GM23338 (cell line): Measurements from ENCODE around the gene MPP4. TPM values are rescaled to one million over a fixed set of nuclear protein-coding genes. Genes with fewer than 3 reads are reported as not detected.

ENCODE experiments used
- ATAC-seq: fragments of 200-7000 bp; cut with Tn5 transposase; 3 replicates; pipeline ENCODE4 v1.9.1; 2020
- DNase-seq: peaks from one replicate; pipeline ENCODE4 v3.0.0-alpha.2; 2015; ENCODE audit warnings: low spot score
- H2AFZ ChIP-seq: fragments of 200-600 bp; sonication (generic); 2 replicates; pipeline ENCODE4 v1.8.0; 2016; ENCODE audit warnings: antibody characterized with exemption, mild to moderate bottlenecking, moderate library complexity
- H3F3A ChIP-seq: fragments of 200-600 bp; sonication (generic); replicated peaks from 2 replicates; pipeline ENCODE4 v1.8.0; 2017; ENCODE audit warnings: antibody characterized with exemption, mixed run types, low read depth
- H3K27ac ChIP-seq: fragments of 200-600 bp; sonication (generic); 2 replicates; pipeline ENCODE4 v1.6.1; 2016; ENCODE audit warnings: low read depth
- H3K27me3 ChIP-seq: fragments of 200-600 bp; sonication (generic); 2 replicates; pipeline ENCODE4 v1.8.0; 2016; ENCODE audit warnings: mild to moderate bottlenecking, mixed run types, moderate library complexity; ENCODE audit not compliant: insufficient read depth
- H3K36me3 ChIP-seq: fragments of 200-600 bp; sonication (generic); 2 replicates; pipeline ENCODE4 v1.8.0; 2016; ENCODE audit warnings: mild to moderate bottlenecking; ENCODE audit not compliant: insufficient read depth
- H3K4me1 ChIP-seq: fragments of 200-600 bp; sonication (generic); 2 replicates; pipeline ENCODE4 v1.8.0; 2016; ENCODE audit warnings: mild to moderate bottlenecking, moderate library complexity; ENCODE audit not compliant: insufficient read depth
- H3K4me2 ChIP-seq: fragments of 200-600 bp; sonication (generic); 2 replicates; pipeline ENCODE4 v1.7.1; 2017; ENCODE audit warnings: mixed run types
- H3K4me3 ChIP-seq: fragments of 200-600 bp; sonication (generic); 2 replicates; pipeline ENCODE4 v1.6.1; 2016; ENCODE audit warnings: mixed run types
- H3K79me2 ChIP-seq: fragments of 200-600 bp; sonication (generic); replicated peaks from 2 replicates; pipeline ENCODE4 v1.8.0; 2017; ENCODE audit warnings: mild to moderate bottlenecking; ENCODE audit not compliant: insufficient read depth
- H3K9me2 ChIP-seq: fragments of 200-600 bp; sonication (generic); 2 replicates; pipeline ENCODE4 v1.8.0; 2017; ENCODE audit not compliant: insufficient read depth
- H4K20me1 ChIP-seq: fragments of 200-600 bp; sonication (generic); replicated peaks from 2 replicates; pipeline ENCODE4 v1.8.0; 2017; ENCODE audit warnings: mild to moderate bottlenecking; ENCODE audit not compliant: insufficient read depth
- H3K27ac Mint-ChIP-seq: 2 replicates; pipeline ENCODE4 v1.8.0; 2020; ENCODE audit warnings: inconsistent platforms, mild to moderate bottlenecking, moderate library complexity, mixed read lengths
- H3K27me3 Mint-ChIP-seq: 3 replicates; pipeline ENCODE4 v1.8.0; 2022; ENCODE audit warnings: low read depth, mild to moderate bottlenecking, moderate library complexity, mixed read lengths, inconsistent platforms; ENCODE audit not compliant: insufficient read depth, poor library complexity
- H3K36me3 Mint-ChIP-seq: 3 replicates; pipeline ENCODE4 v1.8.0; 2021; ENCODE audit warnings: low read depth, mild to moderate bottlenecking, inconsistent platforms, moderate library complexity, mixed read lengths
- H3K4me1 Mint-ChIP-seq: 3 replicates; pipeline ENCODE4 v1.8.0; 2020; ENCODE audit warnings: mild to moderate bottlenecking, inconsistent platforms, mixed read lengths
- H3K4me3 Mint-ChIP-seq: 3 replicates; pipeline ENCODE4 v1.8.0; 2021; ENCODE audit warnings: moderate library complexity, mild to moderate bottlenecking, inconsistent platforms, mixed read lengths
- H3K9me3 Mint-ChIP-seq: 3 replicates; pipeline ENCODE4 v1.8.0; 2020; ENCODE audit warnings: moderate library complexity, mild to moderate bottlenecking, inconsistent platforms, mixed read lengths
- CREB1 ChIP-seq: fragments of 250-450 bp; sonication (Bioruptor Pico); IDR thresholded peaks from 2 replicates; pipeline ENCODE4 v1.5.0; 2020; ENCODE audit warnings: low read depth, mild to moderate bottlenecking, moderate library complexity
- EZH2 ChIP-seq: fragments of 200-600 bp; sonication (generic); IDR thresholded peaks from one replicate; pipeline ENCODE4 v1.8.0; 2017; ENCODE audit warnings: antibody characterized with exemption, mild to moderate bottlenecking, low read depth; ENCODE audit not compliant: unreplicated experiment
- EZH2phosphoT487 ChIP-seq: fragments of 200-600 bp; sonication (generic); IDR thresholded peaks from one replicate; pipeline ENCODE4 v1.8.1; 2018; ENCODE audit warnings: antibody characterized with exemption; ENCODE audit not compliant: unreplicated experiment
- JUNB ChIP-seq: IDR thresholded peaks from one replicate; pipeline ENCODE4 v1.6.1; 2016; ENCODE audit warnings: antibody characterized with exemption; ENCODE audit not compliant: unreplicated experiment
- NANOG ChIP-seq: IDR thresholded peaks from 2 replicates; pipeline ENCODE4 v1.6.1; 2016; ENCODE audit warnings: antibody characterized with exemption, borderline replicate concordance
- POLR2AphosphoS5 ChIP-seq: IDR thresholded peaks from 2 replicates; pipeline ENCODE4 v1.6.1; 2016; ENCODE audit warnings: antibody characterized with exemption, low read depth
- STAT1 ChIP-seq: IDR thresholded peaks from one replicate; pipeline ENCODE4 v1.6.1; 2016; ENCODE audit warnings: antibody characterized with exemption; ENCODE audit not compliant: unreplicated experiment
- ZNF114 ChIP-seq: fragments of 250-450 bp; sonication (Bioruptor Pico); IDR thresholded peaks from 2 replicates; pipeline ENCODE4 v1.5.0; 2020; ENCODE audit warnings: mild to moderate bottlenecking, moderate library complexity
- ZNF331 ChIP-seq: fragments of 250-450 bp; sonication (Bioruptor Pico); IDR thresholded peaks from 2 replicates; pipeline ENCODE4 v1.5.0; 2020; ENCODE audit warnings: low read depth, mild to moderate bottlenecking, moderate library complexity
- polyA plus RNA-seq: library from polyadenylated mRNA; unstranded; fragments of >200 nt; fragmentation: Nextera tagmentation; extraction: Ambion mirVana; gene quantifications from 2 replicates; pipeline ENCODE4 v1.2.1, GENCODE V29; 2016
- total RNA-seq: library from RNA; depleted of rRNA; stranded (reverse); fragments of >200 nt; shearing (Covaris generic); gene quantifications from 2 replicates; pipeline ENCODE4 v1.2.3, GENCODE V29; 2014
- TF ChIP-seq, protein P1 (sequence below): IDR thresholded peaks from one replicate; pipeline ENCODE4 v1.6.1; 2018; ENCODE audit warnings: antibody characterized with exemption; ENCODE audit not compliant: unreplicated experiment
- TF ChIP-seq, protein P2 (sequence below): IDR thresholded peaks from 2 replicates; pipeline ENCODE4 v1.6.1; 2016; ENCODE audit warnings: antibody characterized with exemption
- TF ChIP-seq, protein P3 (sequence below): fragments of 250-450 bp; sonication (Bioruptor Pico); IDR thresholded peaks from 2 replicates; pipeline ENCODE4 v1.5.0; 2020; ENCODE audit warnings: mild to moderate bottlenecking, moderate library complexity

Gene MPP4
- total and polyA plus RNA-seq, 2 experiments from 2014 or later, result not detected

DNA sequence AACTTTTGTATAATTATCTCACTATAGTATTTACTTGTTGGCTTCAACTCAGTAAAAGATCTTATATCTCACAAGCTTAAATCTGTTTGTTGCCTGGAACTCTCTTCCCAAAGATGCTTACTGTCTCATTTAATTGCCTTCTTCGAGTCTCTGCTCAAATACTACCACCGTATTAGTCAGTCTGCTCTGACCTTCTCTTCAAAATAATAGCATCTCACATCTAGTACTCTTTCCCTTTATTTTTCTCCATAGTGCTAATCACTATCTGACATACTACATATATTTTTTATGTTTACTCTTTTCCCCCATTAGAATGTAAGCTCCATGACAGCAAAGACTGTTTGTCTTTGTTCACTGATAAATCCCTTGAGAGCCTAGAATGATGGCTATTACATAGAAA lies 10.6 kb upstream of the MPP4 start:
- no peak overlapping the region for H2AFZ ChIP-seq
- H3K27ac ChIP-seq, result no peak overlapping the region
- H3K36me3 Mint-ChIP-seq, result peaks cover 28% of the 10 kb centered on the region
- no peaks in the 10 kb centered on the region for H3K79me2 ChIP-seq
- H4K20me1 ChIP-seq, result no peaks in the 10 kb centered on the region
- H3F3A ChIP-seq, result no peaks in the 10 kb centered on the region
- H3K4me3 Mint-ChIP-seq, result no peak overlapping the region
- H3K27me3 Mint-ChIP-seq, result no peaks in the 10 kb centered on the region
- ATAC-seq (no peak), DNase-seq (no peak)
- no peaks in the 10 kb centered on the region for H3K9me3 Mint-ChIP-seq
- no peaks in the 10 kb centered on the region for H3K27me3 ChIP-seq
- H3K4me2 ChIP-seq, result no peak overlapping the region
- H3K9me2 ChIP-seq, result no peaks in the 10 kb centered on the region
- no peak overlapping the region for H3K27ac Mint-ChIP-seq
- no peak for TF ChIP-seq POLR2AphosphoS5
- TF ChIP-seq, protein P1, sequence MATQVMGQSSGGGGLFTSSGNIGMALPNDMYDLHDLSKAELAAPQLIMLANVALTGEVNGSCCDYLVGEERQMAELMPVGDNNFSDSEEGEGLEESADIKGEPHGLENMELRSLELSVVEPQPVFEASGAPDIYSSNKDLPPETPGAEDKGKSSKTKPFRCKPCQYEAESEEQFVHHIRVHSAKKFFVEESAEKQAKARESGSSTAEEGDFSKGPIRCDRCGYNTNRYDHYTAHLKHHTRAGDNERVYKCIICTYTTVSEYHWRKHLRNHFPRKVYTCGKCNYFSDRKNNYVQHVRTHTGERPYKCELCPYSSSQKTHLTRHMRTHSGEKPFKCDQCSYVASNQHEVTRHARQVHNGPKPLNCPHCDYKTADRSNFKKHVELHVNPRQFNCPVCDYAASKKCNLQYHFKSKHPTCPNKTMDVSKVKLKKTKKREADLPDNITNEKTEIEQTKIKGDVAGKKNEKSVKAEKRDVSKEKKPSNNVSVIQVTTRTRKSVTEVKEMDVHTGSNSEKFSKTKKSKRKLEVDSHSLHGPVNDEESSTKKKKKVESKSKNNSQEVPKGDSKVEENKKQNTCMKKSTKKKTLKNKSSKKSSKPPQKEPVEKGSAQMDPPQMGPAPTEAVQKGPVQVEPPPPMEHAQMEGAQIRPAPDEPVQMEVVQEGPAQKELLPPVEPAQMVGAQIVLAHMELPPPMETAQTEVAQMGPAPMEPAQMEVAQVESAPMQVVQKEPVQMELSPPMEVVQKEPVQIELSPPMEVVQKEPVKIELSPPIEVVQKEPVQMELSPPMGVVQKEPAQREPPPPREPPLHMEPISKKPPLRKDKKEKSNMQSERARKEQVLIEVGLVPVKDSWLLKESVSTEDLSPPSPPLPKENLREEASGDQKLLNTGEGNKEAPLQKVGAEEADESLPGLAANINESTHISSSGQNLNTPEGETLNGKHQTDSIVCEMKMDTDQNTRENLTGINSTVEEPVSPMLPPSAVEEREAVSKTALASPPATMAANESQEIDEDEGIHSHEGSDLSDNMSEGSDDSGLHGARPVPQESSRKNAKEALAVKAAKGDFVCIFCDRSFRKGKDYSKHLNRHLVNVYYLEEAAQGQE, result no peak
- TF ChIP-seq, protein P2, sequence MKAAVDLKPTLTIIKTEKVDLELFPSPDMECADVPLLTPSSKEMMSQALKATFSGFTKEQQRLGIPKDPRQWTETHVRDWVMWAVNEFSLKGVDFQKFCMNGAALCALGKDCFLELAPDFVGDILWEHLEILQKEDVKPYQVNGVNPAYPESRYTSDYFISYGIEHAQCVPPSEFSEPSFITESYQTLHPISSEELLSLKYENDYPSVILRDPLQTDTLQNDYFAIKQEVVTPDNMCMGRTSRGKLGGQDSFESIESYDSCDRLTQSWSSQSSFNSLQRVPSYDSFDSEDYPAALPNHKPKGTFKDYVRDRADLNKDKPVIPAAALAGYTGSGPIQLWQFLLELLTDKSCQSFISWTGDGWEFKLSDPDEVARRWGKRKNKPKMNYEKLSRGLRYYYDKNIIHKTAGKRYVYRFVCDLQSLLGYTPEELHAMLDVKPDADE, result no peak
- no peak for TF ChIP-seq ZNF331 (CRISPR knock-in tag)
- TF ChIP-seq, protein P3, sequence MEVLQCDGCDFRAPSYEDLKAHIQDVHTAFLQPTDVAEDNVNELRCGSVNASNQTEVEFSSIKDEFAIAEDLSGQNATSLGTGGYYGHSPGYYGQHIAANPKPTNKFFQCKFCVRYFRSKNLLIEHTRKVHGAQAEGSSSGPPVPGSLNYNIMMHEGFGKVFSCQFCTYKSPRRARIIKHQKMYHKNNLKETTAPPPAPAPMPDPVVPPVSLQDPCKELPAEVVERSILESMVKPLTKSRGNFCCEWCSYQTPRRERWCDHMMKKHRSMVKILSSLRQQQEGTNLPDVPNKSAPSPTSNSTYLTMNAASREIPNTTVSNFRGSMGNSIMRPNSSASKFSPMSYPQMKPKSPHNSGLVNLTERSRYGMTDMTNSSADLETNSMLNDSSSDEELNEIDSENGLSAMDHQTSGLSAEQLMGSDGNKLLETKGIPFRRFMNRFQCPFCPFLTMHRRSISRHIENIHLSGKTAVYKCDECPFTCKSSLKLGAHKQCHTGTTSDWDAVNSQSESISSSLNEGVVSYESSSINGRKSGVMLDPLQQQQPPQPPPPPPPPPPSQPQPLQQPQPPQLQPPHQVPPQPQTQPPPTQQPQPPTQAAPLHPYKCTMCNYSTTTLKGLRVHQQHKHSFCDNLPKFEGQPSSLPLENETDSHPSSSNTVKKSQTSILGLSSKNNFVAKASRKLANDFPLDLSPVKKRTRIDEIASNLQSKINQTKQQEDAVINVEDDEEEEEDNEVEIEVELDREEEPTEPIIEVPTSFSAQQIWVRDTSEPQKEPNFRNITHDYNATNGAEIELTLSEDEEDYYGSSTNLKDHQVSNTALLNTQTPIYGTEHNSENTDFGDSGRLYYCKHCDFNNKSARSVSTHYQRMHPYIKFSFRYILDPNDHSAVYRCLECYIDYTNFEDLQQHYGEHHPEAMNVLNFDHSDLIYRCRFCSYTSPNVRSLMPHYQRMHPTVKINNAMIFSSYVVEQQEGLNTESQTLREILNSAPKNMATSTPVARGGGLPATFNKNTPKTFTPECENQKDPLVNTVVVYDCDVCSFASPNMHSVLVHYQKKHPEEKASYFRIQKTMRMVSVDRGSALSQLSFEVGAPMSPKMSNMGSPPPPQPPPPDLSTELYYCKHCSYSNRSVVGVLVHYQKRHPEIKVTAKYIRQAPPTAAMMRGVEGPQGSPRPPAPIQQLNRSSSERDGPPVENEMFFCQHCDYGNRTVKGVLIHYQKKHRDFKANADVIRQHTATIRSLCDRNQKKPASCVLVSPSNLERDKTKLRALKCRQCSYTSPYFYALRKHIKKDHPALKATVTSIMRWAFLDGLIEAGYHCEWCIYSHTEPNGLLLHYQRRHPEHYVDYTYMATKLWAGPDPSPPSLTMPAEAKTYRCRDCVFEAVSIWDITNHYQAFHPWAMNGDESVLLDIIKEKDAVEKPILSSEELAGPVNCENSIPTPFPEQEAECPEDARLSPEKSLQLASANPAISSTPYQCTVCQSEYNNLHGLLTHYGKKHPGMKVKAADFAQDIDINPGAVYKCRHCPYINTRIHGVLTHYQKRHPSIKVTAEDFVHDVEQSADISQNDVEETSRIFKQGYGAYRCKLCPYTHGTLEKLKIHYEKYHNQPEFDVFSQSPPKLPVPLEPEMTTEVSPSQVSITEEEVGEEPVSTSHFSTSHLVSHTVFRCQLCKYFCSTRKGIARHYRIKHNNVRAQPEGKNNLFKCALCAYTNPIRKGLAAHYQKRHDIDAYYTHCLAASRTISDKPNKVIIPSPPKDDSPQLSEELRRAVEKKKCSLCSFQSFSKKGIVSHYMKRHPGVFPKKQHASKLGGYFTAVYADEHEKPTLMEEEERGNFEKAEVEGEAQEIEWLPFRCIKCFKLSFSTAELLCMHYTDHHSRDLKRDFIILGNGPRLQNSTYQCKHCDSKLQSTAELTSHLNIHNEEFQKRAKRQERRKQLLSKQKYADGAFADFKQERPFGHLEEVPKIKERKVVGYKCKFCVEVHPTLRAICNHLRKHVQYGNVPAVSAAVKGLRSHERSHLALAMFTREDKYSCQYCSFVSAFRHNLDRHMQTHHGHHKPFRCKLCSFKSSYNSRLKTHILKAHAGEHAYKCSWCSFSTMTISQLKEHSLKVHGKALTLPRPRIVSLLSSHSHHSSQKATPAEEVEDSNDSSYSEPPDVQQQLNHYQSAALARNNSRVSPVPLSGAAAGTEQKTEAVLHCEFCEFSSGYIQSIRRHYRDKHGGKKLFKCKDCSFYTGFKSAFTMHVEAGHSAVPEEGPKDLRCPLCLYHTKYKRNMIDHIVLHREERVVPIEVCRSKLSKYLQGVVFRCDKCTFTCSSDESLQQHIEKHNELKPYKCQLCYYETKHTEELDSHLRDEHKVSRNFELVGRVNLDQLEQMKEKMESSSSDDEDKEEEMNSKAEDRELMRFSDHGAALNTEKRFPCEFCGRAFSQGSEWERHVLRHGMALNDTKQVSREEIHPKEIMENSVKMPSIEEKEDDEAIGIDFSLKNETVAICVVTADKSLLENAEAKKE, result no peak
- TF ChIP-seq JUNB, result no peak
- no peak for TF ChIP-seq NANOG
- no peak for TF ChIP-seq EZH2phosphoT487
- TF ChIP-seq ZNF114 (CRISPR knock-in tag), result no peak
- no peak for TF ChIP-seq CREB1 (CRISPR knock-in tag)
- no peak for TF ChIP-seq STAT1
- TF ChIP-seq EZH2, result no peak
- no peak overlapping the region for H3K4me3 ChIP-seq
- H3K4me1 Mint-ChIP-seq, result no peaks in the 10 kb centered on the region
- peaks cover 29% of the 10 kb centered on the region for H3K36me3 ChIP-seq
- H3K4me1 ChIP-seq, result no peaks in the 10 kb centered on the region
